BLaER1 treated with 17β-estradiol and CSF1 and Interleukin-3, amounts not matched to agents 10 nM and 100 nM (cell line): ENCODE results near the gene ATXN10.

Experiments
- H3K27ac ChIP-seq, 11 experiments: shearing (Covaris generic); formaldehyde crosslinking; 2 replicates each; pipeline ENCODE4 v1.8.1; 2022
- H3K27me3 ChIP-seq, 11 experiments: shearing (Covaris generic); formaldehyde crosslinking; 2 replicates each; pipeline ENCODE4 v1.8.1; 2022
- H3K36me3 ChIP-seq, 11 experiments: shearing (Covaris generic); formaldehyde crosslinking; 2 replicates each; pipeline ENCODE4 v1.8.1; 2022
- H3K4me1 ChIP-seq, 10 experiments: shearing (Covaris generic); formaldehyde crosslinking; 2 replicates each; pipeline ENCODE4 v1.8.1; 2022
- H3K4me2 ChIP-seq, 11 experiments: shearing (Covaris generic); formaldehyde crosslinking; 2 replicates each; pipeline ENCODE4 v1.8.1; 2022
- H3K4me3 ChIP-seq, 10 experiments: shearing (Covaris generic); formaldehyde crosslinking; 2 replicates each; pipeline ENCODE4 v1.8.1; 2022
- H3K9ac ChIP-seq, 11 experiments: shearing (Covaris generic); formaldehyde crosslinking; 2 replicates each; pipeline ENCODE4 v1.8.1; 2022
- H3K9me3 ChIP-seq, 11 experiments: shearing (Covaris generic); formaldehyde crosslinking; replicated peaks in 1 of 11; 2 replicates each; pipeline ENCODE4 v1.8.1; 2022
- H4K20me1 ChIP-seq, 11 experiments: shearing (Covaris generic); formaldehyde crosslinking; 2 replicates each; pipeline ENCODE4 v1.8.1; 2022
- Cebpa-rat ChIP-seq, 11 experiments: shearing (Covaris generic); IDR thresholded peaks; 2 replicates each; pipeline ENCODE4 v1.8.1; 2022

ATXN10 gene

DNA sequence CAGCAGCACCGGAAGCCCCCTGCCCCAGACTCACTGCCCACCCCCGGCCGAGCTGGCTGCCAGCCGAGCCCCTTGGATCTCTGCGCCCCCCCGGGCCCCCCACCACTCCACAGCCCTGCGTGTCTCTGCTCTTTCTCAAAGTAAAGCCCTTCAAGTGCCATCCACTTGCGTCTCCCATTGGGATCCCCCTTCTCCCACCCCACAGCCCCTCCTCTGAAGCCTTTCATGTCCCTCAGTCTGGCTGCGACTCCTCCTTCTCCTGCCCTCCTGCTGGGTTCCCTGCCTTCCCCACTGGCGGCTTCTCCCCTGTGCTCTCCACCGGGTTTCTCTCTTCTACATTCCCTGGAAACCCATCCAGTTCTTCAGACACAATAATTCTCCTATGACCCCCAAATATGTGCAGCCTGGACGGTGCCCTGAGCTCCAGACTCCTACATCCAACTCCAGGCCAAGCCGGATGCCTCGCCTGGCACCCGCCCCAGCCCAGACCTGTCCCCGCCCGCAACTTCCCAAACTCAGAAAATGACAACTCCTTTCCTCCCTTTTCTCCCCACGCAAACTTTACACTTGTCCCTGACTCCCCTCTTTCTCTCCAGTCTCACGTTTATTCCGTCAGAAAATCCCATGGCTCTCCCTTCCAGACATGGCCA lies 196.4 kb downstream of the ATXN10 start:
- Histone ChIP-seq H3K9me3 (peaks cover 8 to 14% (median 12%) of the 10 kb centered on the region in 11 experiments), H3K4me3 (no peak overlapping the region)
- TF ChIP-seq Cebpa-rat (IDR thresholded peaks at IDR 0.05) = no peak

DNA sequence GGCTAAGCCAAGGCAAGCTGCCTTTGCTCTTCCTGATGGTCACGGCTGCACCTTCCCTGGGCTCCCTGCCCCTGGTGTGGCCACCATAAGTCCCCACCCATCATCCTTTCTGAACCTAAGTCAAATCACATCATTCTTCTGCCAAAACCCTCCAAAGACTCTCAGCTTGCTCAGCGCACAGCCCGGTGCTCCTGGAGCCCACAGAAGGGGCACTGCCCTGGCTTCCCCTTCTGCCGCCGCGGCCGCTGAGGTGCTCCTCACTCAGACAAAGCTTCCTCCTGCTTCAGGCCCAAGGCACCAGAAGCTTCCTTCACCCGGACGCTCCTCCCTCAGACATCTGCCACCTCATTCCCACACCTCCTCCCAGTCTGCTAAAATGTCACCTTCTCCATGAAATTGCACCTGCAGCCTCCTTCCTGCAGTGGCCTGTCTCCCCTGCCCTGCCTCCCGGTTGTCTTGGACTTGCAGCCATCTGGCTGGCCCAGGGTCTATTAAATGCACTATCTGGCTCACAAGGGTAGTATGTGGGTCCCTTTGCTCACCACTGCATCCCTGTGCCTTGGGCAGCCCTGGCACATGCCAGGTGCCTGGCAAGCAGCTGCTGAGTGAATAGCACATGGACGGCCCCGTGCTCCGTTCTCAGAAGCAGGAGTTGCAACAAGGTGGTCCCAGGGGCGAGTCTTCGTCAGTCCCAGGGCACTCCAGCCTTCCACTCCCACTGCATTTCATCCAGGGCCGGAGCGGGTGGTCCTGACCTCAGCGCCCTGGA lies 197.1 kb downstream of the ATXN10 start:
- peaks cover 0 to 63% (median 49%) of the 10 kb centered on the region in 11 experiments; a peak in 18 of 22 replicates for H4K20me1 ChIP-seq
- H3K9me3 ChIP-seq = peaks cover 11 to 19% (median 14%) of the 10 kb centered on the region in 11 experiments
- peaks cover 67 to 82% (median 75%) of the 10 kb centered on the region in 11 experiments for H3K27me3 ChIP-seq
- no peak overlapping the region for H3K9ac ChIP-seq
- no peak overlapping the region for H3K27ac ChIP-seq
- no peak overlapping the region for H3K4me2 ChIP-seq
- peaks cover 0 to 4% (median 0%) of the 10 kb centered on the region in 11 experiments; a peak in 2 of 22 replicates for H3K36me3 ChIP-seq
- peaks cover 0 to 13% (median 7%) of the 10 kb centered on the region in 10 experiments; a peak in 9 of 20 replicates for H3K4me1 ChIP-seq
- H3K4me3 ChIP-seq = no peak overlapping the region
- TF ChIP-seq Cebpa-rat (IDR thresholded peaks at IDR 0.05) = no peak

More for the DNA sequence above, 196.4 kb downstream of the ATXN10 start:
- H3K9ac ChIP-seq = no peak overlapping the region
- H3K27ac ChIP-seq = no peak overlapping the region
- peaks cover 0 to 13% (median 7%) of the 10 kb centered on the region in 10 experiments; a peak in 9 of 20 replicates for H3K4me1 ChIP-seq
- no peak overlapping the region for H3K4me2 ChIP-seq
- H3K27me3 ChIP-seq = peaks cover 67 to 84% (median 75%) of the 10 kb centered on the region in 11 experiments
- peaks cover 0 to 4% (median 0%) of the 10 kb centered on the region in 11 experiments; a peak in 2 of 22 replicates for H3K36me3 ChIP-seq
- H4K20me1 ChIP-seq = peaks cover 0 to 71% (median 52%) of the 10 kb centered on the region in 11 experiments; a peak in 18 of 22 replicates

DNA sequence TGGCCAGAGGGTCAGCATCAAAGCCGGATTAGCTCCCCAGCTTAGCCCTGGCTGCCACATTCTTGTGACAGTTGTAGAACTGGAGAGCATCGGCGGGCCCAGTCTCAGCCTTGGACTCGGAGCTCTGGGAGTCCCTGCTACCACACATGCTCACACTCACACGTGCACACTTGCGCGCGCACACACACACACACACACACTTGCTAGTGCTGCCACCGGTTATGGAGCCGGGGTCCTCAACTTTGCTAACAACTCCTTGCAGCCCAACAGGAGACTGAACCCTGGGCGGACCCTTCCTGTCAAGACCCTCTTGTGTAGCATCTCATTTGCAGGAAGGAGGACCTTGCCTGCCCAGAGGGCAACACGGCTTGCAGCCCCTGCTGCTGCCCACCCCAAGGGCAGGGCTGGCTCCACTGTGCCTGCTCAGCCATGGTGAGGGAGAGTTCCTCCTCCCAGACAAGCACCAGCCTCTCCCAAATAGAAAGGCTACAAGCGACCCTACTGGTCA lies 197.8 kb downstream of the ATXN10 start:
- Histone ChIP-seq H3K9me3 (peaks cover 11 to 19% (median 14%) of the 10 kb centered on the region in 11 experiments), H3K4me1 (peaks cover 0 to 8% (median 5%) of the 10 kb centered on the region in 10 experiments; a peak in 9 of 20 replicates), H3K27me3 (peaks cover 62 to 82% (median 70%) of the 10 kb centered on the region in 11 experiments), H3K27ac (no peak overlapping the region), H3K9ac (no peak overlapping the region), H3K4me3 (no peak overlapping the region), H3K4me2 (no peak overlapping the region), H4K20me1 (peaks cover 0 to 58% (median 45%) of the 10 kb centered on the region in 11 experiments; a peak in 18 of 22 replicates), H3K36me3 (peaks cover 0 to 4% (median 0%) of the 10 kb centered on the region in 11 experiments; a peak in 2 of 22 replicates)
- TF ChIP-seq Cebpa-rat (IDR thresholded peaks at IDR 0.05) = no peak

DNA sequence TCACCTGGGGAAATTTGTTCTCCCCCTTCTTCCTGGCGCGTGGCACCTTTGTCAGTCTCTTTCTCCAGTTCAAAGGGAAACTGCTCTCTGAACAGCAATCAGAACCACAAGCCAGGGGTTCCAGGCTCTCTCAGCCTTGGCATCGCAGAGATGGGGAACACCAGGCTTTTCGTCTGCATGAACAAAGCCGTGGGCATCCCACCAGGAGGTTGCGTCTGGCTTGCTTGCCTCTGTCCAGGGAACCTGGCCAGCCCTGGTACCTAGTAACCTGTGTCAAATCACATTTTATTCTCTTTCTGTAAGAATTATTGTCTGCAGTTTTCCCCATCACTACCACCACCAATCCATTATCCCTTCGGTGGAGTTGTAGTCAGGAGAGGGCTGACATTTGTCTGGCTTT lies 198.4 kb downstream of the ATXN10 start:
- Histone ChIP-seq H3K9me3 (peaks cover 11 to 19% (median 14%) of the 10 kb centered on the region in 11 experiments), H3K27ac (no peak overlapping the region), H3K36me3 (peaks cover 0 to 4% (median 0%) of the 10 kb centered on the region in 11 experiments; a peak in 2 of 22 replicates), H3K4me3 (no peak overlapping the region), H4K20me1 (peaks cover 0 to 52% (median 40%) of the 10 kb centered on the region in 11 experiments; a peak in 18 of 22 replicates), H3K9ac (no peak overlapping the region), H3K4me1 (peaks cover 0 to 8% (median 4%) of the 10 kb centered on the region in 10 experiments; a peak in 6 of 20 replicates), H3K4me2 (no peak overlapping the region), H3K27me3 (peaks cover 60 to 76% (median 65%) of the 10 kb centered on the region in 11 experiments)
- TF ChIP-seq Cebpa-rat (IDR thresholded peaks at IDR 0.05) = no peak

DNA sequence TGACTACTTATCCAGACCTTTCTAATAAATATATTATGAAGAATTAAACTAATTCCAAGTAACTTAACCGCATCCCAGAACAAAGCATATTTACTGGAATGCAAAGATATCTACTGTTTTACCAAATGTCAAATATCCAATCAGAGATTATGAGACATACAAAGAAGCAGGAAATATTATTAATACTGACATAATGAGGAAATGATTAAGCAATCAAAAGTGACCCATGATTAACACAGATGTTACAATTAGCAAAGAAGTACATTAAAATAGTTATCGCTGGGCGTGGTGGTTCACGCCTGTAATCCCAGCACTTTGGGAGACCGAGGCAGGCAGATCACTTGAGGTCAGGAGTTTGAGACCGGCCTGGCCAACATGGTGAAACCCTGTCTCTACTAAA lies 200.1 kb downstream of the ATXN10 start:
- Histone ChIP-seq H3K4me2 (no peak overlapping the region), H3K4me1 (peaks cover 5 to 12% (median 7%) of the 10 kb centered on the region in 10 experiments; a peak in 17 of 20 replicates), H3K4me3 (no peak overlapping the region), H3K36me3 (peaks cover 0 to 4% (median 0%) of the 10 kb centered on the region in 11 experiments; a peak in 2 of 22 replicates), H3K9ac (no peak overlapping the region), H4K20me1 (peaks cover 0 to 43% (median 28%) of the 10 kb centered on the region in 11 experiments; a peak in 18 of 22 replicates), H3K27ac (no peak overlapping the region), H3K9me3 (peaks cover 11 to 19% (median 14%) of the 10 kb centered on the region in 11 experiments), H3K27me3 (peaks cover 47 to 74% (median 63%) of the 10 kb centered on the region in 11 experiments)
- TF ChIP-seq Cebpa-rat (IDR thresholded peaks at IDR 0.05) = no peak

DNA sequence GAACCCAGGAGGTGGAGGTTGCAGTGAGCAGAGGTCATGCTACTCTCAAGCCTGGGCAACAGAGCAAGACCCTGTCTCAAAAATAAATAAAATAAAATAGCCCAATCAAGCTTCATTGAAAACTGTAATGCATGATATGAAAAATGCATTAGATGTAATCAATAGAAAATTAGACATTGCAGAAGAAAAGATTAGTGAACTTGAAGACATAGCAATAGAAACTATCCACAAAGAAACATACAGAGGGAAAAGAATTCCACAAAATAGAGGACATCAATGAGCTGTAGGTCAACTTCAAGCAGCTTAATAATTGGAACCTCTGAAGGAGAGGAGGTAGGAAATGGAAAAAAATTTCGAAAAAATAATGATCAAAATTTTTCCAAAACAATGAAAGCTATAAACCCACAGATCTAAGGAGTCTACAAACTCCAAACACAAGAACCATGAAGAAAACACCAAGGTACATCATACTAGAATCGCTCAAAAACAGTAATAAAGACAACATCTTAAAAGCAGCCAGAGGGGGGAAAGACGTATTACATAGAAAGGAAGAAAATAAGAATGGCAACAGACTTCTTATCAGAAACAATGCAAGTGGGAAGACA lies 201.1 kb downstream of the ATXN10 start:
- H3K9me3 ChIP-seq = peaks cover 11 to 19% (median 14%) of the 10 kb centered on the region in 11 experiments
- no peak overlapping the region for H3K4me2 ChIP-seq
- H3K36me3 ChIP-seq = peaks cover 0 to 4% (median 0%) of the 10 kb centered on the region in 11 experiments; a peak in 2 of 22 replicates
- H3K4me1 ChIP-seq = peaks cover 7 to 20% (median 16%) of the 10 kb centered on the region in 10 experiments
- no peak overlapping the region for H3K9ac ChIP-seq
- peaks cover 0 to 43% (median 28%) of the 10 kb centered on the region in 11 experiments; a peak in 16 of 22 replicates for H4K20me1 ChIP-seq
- TF ChIP-seq Cebpa-rat (IDR thresholded peaks at IDR 0.05) = no peak
- H3K27me3 ChIP-seq = peaks cover 47 to 74% (median 63%) of the 10 kb centered on the region in 11 experiments
- H3K4me3 ChIP-seq = peak overlapping the region in 1 of 10 experiments; percentile 35; a peak in 1 of 20 replicates
- H3K27ac ChIP-seq = no peak overlapping the region

DNA sequence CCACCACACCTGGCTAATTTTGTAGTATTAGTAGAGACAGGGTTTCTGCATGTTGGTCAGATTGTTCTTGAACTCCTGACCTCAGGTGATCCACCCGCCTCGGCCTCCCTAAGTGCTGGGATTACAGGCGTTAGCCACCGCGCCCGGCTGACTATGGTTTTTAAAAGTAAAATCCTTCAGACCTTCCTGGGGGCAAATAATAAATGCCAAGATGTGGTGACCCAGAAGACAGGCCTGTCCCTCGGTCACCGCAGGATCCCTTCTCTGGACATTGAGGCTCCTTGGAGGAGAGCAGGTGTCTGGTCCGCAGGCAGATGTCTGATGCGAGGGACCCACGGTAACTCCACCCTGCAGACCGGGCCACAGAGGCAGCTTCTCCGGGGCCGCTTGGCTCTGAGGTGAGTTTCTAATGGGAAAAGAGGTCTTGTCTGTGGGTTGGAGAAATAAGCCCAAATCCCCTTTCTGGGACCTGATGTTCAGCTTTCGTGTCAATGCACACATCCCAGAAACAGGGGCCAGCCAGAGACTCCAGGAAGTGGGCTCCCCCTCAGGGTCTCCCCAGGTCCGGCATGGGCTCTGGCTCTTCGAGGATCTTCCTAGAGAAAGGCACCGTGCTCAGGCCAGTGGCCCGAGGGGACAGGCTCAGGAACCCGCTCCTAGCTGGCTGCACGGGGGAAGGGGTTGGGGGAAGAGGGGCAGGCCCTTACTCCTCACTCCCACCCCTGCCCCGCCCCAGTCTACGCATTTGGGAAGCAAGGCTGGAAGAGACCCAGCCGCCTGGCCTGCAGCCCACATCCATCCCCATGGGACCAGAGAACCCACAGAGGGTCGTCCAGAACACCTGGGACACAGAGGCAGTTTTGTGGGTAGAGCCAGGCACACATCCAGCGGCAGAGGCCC lies 204.8 kb downstream of the ATXN10 start:
- peaks cover 0 to 50% (median 42%) of the 10 kb centered on the region in 11 experiments; a peak in 17 of 22 replicates for H4K20me1 ChIP-seq
- peaks cover 0 to 4% (median 0%) of the 10 kb centered on the region in 11 experiments; a peak in 2 of 22 replicates for H3K36me3 ChIP-seq
- peak overlapping the region in 8 of 11 experiments; percentile 60 to 98 (median 90); a peak in 15 of 22 replicates for H3K4me2 ChIP-seq
- H3K9ac ChIP-seq = 0 out of 22 replicates have a peak overlapping the region, but pooled peaks of 1 of the 11 experiments have one; percentile 1
- no peak overlapping the region for H3K4me3 ChIP-seq
- peaks cover 11 to 19% (median 14%) of the 10 kb centered on the region in 11 experiments for H3K9me3 ChIP-seq
- H3K4me1 ChIP-seq = peaks cover 13 to 46% (median 33%) of the 10 kb centered on the region in 10 experiments
- H3K27ac ChIP-seq = no peak overlapping the region
- H3K27me3 ChIP-seq = peaks cover 51 to 79% (median 67%) of the 10 kb centered on the region in 11 experiments
- TF ChIP-seq Cebpa-rat (IDR thresholded peaks at IDR 0.05) = no peak
